GM18519 (cell line): ENCODE results near the gene CERS3.

ENCODE experiments used
- ATAC-seq: cut with Tn5 transposase; IDR thresholded peaks from one replicate; pipeline ENCODE4 v1.9.1; 2021; ENCODE audit warnings: mild to moderate bottlenecking, moderate library complexity; ENCODE audit not compliant: unreplicated experiment, low FRiP score

Gene CERS3

GRCh38 chr15:100393008-100393407 lies 135.7 kb downstream of the CERS3 start:
- no peak for ATAC-seq

GRCh38 chr15:100385300-100386050 lies 143.3 kb downstream of the CERS3 start:
- ATAC-seq: no peak

- no peak for ATAC-seq
These were observed 144.7 kb downstream of the CERS3 start for GRCh38 chr15:100384108-100384410.

- no peak for ATAC-seq
These were observed 145.2 kb downstream of the CERS3 start for GRCh38 chr15:100383302-100384107.

- no peak for ATAC-seq
These were observed 154.8 kb downstream of the CERS3 start for GRCh38 chr15:100373942-100374341.

GRCh38 chr15:100373120-100373896 lies 155.4 kb downstream of the CERS3 start:
- ATAC-seq: no peak

GRCh38 chr15:100372739-100373119 lies 156.0 kb downstream of the CERS3 start:
- no peak for ATAC-seq

GRCh38 chr15:100355342-100355741 lies 173.4 kb downstream of the CERS3 start:
- no peak for ATAC-seq

- no peak for ATAC-seq
These were observed 175.3 kb downstream of the CERS3 start for GRCh38 chr15:100353449-100353848.

- ATAC-seq: no peak
These were observed 178.1 kb downstream of the CERS3 start for GRCh38 chr15:100350434-100351226.
